Suprapubic skin (tissue), 4 donors: Measurements from ENCODE around the gene UGGT2. TPM values are rescaled to one million over a fixed set of nuclear protein-coding genes. Genes with fewer than 3 reads are reported as not detected.

ENCODE experiments used
- DNase-seq, 2 donors: peaks; one replicate each; pipeline ENCODE4 v3.0.0-alpha.2; 2019; ENCODE audit warnings: low spot score in 2 of 2
- H3K27ac ChIP-seq: fragments of 200-600 bp; sonication (generic); one replicate; pipeline ENCODE4 v1.5.1; 2019
- H3K27me3 ChIP-seq: fragments of 200-600 bp; sonication (generic); one replicate; pipeline ENCODE4 v1.5.1; 2019
- H3K36me3 ChIP-seq: fragments of 200-600 bp; sonication (generic); one replicate; pipeline ENCODE4 v1.5.1; 2019
- H3K4me1 ChIP-seq: fragments of 200-600 bp; sonication (generic); one replicate; pipeline ENCODE4 v1.5.1; 2019
- H3K4me3 ChIP-seq: fragments of 200-600 bp; sonication (generic); one replicate; pipeline ENCODE4 v1.5.1; 2019; ENCODE audit warnings: mild to moderate bottlenecking
- H3K9me3 ChIP-seq: fragments of 200-600 bp; sonication (generic); one replicate; pipeline ENCODE4 v1.5.1; 2019
- EP300 ChIP-seq: sonication (generic); formaldehyde crosslinking; IDR thresholded peaks from one replicate; pipeline ENCODE4 v1.6.1; 2017; ENCODE audit warnings: antibody characterized with exemption
- POLR2A ChIP-seq, 2 donors: fragments of 450-650 bp; IDR thresholded peaks; one replicate each; pipeline ENCODE4 v1.6.1; 2017; ENCODE audit warnings: antibody characterized with exemption in 2 of 2, mild to moderate bottlenecking in 2 of 2, moderate library complexity in 2 of 2
- POLR2AphosphoS5 ChIP-seq, 3 donors: sonication (generic); formaldehyde crosslinking; IDR thresholded peaks; one replicate each; pipeline ENCODE4 v1.6.1; 2017; ENCODE audit warnings: antibody characterized with exemption in 3 of 3
- WGBS: methylation state at CpG from one replicate; pipeline ENCODE4 v1.1.5; 2018; 5-methylcytosine and 5-hydroxymethylcytosine counted together
- total RNA-seq, 4 donors: library from RNA; depleted of rRNA; stranded (reverse); fragments of >200 nt; gene quantifications; one replicate each; pipeline ENCODE4 v1.1.0, GENCODE V29; 2016
- TF ChIP-seq, protein P1 (sequence below), 2 donors: fragments of 200-600 bp in 1 of 2; fragments of 450-650 bp in 1 of 2; sonication (generic) in 1 of 2; IDR thresholded peaks; one replicate each; pipeline ENCODE4 v1.5.1; 2016 to 2019; ENCODE audit warnings: antibody characterized with exemption in 2 of 2, mild to moderate bottlenecking in 1 of 2, moderate library complexity in 1 of 2

The UGGT2 gene
- total RNA-seq, 4 donors from 2014 or later, result 11.8 to 38.9 (median 13.7) TPM

DNA sequence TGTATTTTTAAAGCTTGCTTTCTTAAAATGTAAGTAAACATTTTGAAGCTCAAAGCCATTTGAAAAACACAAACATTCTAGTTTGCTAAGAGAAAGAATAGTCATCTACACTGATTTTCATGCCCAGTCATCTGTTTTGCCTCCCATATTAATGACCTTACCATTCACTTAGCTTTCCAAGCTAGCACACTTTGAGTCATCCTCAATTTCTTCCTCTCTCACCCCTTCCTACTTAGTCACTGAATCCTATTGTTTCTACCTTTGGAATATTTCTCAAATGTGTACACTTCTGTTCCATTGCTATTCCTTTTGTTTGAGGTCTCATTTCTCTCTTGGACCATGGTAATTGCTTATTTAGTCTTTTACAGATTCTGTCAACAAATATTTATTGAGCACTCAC is 29.4 kb upstream of the UGGT2 start:
- Histone ChIP-seq H3K4me3 (no peak overlapping the region), H3K27me3 (peaks cover 14% of the 10 kb centered on the region), H3K36me3 (no peaks in the 10 kb centered on the region), H3K4me1 (no peaks in the 10 kb centered on the region), H3K9me3 (no peaks in the 10 kb centered on the region), H3K27ac (no peak overlapping the region)
- TF ChIP-seq POLR2AphosphoS5 (IDR thresholded peaks at IDR 0.05), result no peak
- TF ChIP-seq, protein P1, sequence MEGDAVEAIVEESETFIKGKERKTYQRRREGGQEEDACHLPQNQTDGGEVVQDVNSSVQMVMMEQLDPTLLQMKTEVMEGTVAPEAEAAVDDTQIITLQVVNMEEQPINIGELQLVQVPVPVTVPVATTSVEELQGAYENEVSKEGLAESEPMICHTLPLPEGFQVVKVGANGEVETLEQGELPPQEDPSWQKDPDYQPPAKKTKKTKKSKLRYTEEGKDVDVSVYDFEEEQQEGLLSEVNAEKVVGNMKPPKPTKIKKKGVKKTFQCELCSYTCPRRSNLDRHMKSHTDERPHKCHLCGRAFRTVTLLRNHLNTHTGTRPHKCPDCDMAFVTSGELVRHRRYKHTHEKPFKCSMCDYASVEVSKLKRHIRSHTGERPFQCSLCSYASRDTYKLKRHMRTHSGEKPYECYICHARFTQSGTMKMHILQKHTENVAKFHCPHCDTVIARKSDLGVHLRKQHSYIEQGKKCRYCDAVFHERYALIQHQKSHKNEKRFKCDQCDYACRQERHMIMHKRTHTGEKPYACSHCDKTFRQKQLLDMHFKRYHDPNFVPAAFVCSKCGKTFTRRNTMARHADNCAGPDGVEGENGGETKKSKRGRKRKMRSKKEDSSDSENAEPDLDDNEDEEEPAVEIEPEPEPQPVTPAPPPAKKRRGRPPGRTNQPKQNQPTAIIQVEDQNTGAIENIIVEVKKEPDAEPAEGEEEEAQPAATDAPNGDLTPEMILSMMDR (IDR thresholded peaks at IDR 0.05), result no peak
- no peak for TF ChIP-seq POLR2A (IDR thresholded peaks at IDR 0.05)
- TF ChIP-seq EP300, result no peak
- DNase-seq, result no peak

DNA sequence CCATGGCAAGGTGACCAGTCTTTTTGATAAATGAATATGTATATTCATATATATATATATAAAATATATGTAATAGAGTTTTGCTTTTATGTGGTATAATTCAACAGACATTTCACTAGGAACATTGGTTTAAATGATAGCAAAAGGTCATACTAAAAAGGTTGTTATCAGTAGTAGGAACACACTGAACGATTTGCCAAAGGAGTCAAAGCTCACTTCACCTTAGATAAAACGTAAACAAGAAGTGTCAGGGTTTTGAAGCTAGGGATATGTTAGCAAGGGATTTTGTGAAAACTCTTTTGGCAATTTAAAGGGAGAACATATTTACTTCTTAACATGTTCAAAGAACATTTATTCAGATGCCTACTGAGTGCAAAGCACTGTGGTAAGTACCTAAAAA is 28.7 kb upstream of the UGGT2 start:
- TF ChIP-seq POLR2A (IDR thresholded peaks at IDR 0.05) (no peak), POLR2AphosphoS5 (IDR thresholded peaks at IDR 0.05) (no peak), EP300 (no peak)
- TF ChIP-seq, protein P1 (IDR thresholded peaks at IDR 0.05), result no peak
- 41% methylated on average over 2 of the region's 2 CpGs for WGBS
- DNase-seq, result no peak
- no peaks in the 10 kb centered on the region for H3K36me3 ChIP-seq
- H3K9me3 ChIP-seq, result no peaks in the 10 kb centered on the region
- H3K27me3 ChIP-seq, result peaks cover 8% of the 10 kb centered on the region
- H3K27ac ChIP-seq, result no peak overlapping the region
- H3K4me1 ChIP-seq, result no peaks in the 10 kb centered on the region
- H3K4me3 ChIP-seq, result no peak overlapping the region

DNA sequence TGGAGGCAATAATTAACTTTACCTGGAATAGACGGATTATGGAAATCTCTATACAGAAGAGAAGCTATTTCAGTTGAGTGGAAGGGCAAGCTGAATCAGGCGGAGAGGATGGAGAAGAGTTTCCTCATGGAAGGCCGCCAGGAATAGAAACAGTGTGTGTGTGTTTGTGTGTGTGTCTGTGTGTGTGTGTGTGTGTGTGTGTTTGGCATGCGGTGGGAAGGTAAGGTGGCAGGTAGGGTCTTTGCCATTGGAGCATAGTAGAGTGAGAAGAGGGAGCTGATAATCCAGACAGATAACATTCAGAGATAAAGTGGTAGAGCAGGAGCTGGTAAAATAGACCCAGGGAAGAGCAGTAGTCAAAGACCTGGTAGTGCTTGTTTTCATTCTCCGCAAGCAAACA is 27.5 kb upstream of the UGGT2 start:
- Histone ChIP-seq H3K4me3 (no peak overlapping the region), H3K4me1 (no peaks in the 10 kb centered on the region), H3K36me3 (no peaks in the 10 kb centered on the region), H3K27me3 (peaks cover 8% of the 10 kb centered on the region), H3K27ac (no peak overlapping the region), H3K9me3 (no peaks in the 10 kb centered on the region)
- no peak for DNase-seq
- TF ChIP-seq POLR2A (IDR thresholded peaks at IDR 0.05) (no peak), POLR2AphosphoS5 (IDR thresholded peaks at IDR 0.05) (no peak), EP300 (no peak)
- WGBS, result 93% methylated on average over 5 of the region's 5 CpGs

DNA sequence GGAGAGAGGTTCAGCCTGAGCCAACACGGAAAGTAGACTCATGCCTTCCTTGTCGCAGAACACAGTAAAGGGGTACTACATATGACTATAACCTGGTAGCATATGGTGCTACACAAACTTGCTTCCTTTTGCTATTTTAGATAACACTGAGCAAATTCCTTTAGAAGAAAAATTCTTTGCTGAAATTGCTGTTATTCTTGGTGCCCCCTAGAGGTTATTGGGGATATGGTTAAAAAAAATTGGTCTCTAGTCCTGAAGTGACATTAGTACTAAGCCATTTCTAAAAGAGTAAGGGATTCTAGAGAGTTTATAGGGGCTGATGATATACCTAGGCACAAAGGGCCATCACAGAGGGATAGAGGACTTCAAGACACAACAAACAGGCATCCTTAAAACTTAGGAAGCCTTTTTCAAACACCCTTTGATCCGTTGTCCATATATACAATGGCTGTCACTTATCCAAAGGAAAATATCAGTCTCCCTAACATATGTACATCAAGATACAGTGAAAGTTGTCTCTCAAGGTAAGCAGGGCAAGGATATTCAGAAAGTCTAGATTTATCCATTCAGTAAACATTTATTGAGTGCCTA is 22.8 kb upstream of the UGGT2 start:
- TF ChIP-seq, protein P1 (IDR thresholded peaks at IDR 0.05), result peak in 1 of 2 donors; percentile 27
- no peak for TF ChIP-seq POLR2AphosphoS5 (IDR thresholded peaks at IDR 0.05)
- H3K27ac ChIP-seq, result no peak overlapping the region

DNA sequence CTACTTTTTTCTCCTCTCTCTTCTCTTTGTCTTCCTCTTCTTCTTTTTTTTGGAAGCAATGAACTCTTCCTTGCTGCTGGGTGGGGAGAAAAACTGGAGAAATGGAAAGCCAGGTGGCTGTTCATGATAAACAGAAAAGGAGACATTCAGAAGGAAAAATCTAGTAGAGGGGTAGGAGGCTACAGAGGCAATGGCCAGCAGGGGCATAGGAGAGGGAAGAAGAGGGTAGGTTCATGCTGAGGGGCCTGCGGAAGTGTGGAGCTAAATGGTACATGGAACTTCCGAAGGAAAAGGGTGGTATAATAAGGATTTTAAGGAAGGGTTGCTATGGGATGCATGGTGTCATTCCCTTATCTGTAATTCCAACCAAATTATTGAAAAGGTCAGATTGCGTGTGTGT is 19.2 kb upstream of the UGGT2 start:
- H3K27ac ChIP-seq, result no peak overlapping the region
- H3K36me3 ChIP-seq, result no peaks in the 10 kb centered on the region
- 75% methylated on average over 3 of the region's 3 CpGs for WGBS
- H3K9me3 ChIP-seq, result no peaks in the 10 kb centered on the region
- H3K4me3 ChIP-seq, result no peak overlapping the region
- TF ChIP-seq EP300 (no peak), POLR2A (IDR thresholded peaks at IDR 0.05) (no peak), POLR2AphosphoS5 (IDR thresholded peaks at IDR 0.05) (no peak)
- TF ChIP-seq, protein P1 (IDR thresholded peaks at IDR 0.05), result no peak
- H3K27me3 ChIP-seq, result no peaks in the 10 kb centered on the region
- no peaks in the 10 kb centered on the region for H3K4me1 ChIP-seq
- DNase-seq, result no peak

More for the DNA sequence above, 22.8 kb upstream of the UGGT2 start:
- no peaks in the 10 kb centered on the region for H3K36me3 ChIP-seq
- no peaks in the 10 kb centered on the region for H3K9me3 ChIP-seq
- DNase-seq, result no peak
- no peak overlapping the region for H3K4me3 ChIP-seq
- no peaks in the 10 kb centered on the region for H3K4me1 ChIP-seq
- WGBS, result 79% methylated on average over 3 of the region's 3 CpGs
- H3K27me3 ChIP-seq, result no peaks in the 10 kb centered on the region

DNA sequence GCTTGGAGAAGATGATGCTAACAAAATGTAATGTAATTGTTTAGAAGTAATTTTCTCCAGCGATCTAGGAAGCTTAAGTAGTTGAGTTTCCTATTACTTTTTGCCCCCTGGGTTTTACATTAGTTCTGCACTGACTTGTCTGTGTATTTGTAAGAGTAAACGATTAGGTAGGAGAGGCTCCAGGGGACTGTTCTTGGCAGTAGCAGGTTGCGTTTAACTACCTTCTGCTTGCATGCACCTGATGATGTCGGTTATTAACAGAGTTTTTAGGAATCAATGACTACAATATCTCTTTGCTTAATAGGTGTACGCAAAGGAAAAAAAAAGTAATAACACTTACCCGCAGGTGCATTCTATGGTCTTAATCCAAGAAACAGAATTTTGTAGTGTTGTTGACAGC is 18.3 kb upstream of the UGGT2 start:
- DNase-seq, result no peak
- no peak for TF ChIP-seq POLR2AphosphoS5 (IDR thresholded peaks at IDR 0.05)
- TF ChIP-seq, protein P1 (IDR thresholded peaks at IDR 0.05), result no peak
- no peak for TF ChIP-seq POLR2A (IDR thresholded peaks at IDR 0.05)
- TF ChIP-seq EP300, result no peak
- no peak overlapping the region for H3K4me3 ChIP-seq

More for the DNA sequence above, 18.3 kb upstream of the UGGT2 start:
- no peak overlapping the region for H3K27ac ChIP-seq
- no peaks in the 10 kb centered on the region for H3K36me3 ChIP-seq
- no peaks in the 10 kb centered on the region for H3K27me3 ChIP-seq
- H3K9me3 ChIP-seq, result no peaks in the 10 kb centered on the region
- no peaks in the 10 kb centered on the region for H3K4me1 ChIP-seq
- WGBS, result 43% methylated on average over 6 of the region's 6 CpGs
